GM18508 (cell line): Measurements from ENCODE around the gene DOCK1.

ENCODE experiments used
- ATAC-seq: cut with Tn5 transposase; IDR thresholded peaks from one replicate; pipeline ENCODE4 v1.9.1; 2021; ENCODE audit warnings: moderate number of reproducible peaks; ENCODE audit not compliant: insufficient read depth, unreplicated experiment

The DOCK1 gene

GRCh38 chr10:127402596-127403409 is 497.6 kb downstream of the DOCK1 start:
- ATAC-seq, result no peak

GRCh38 chr10:127405221-127405620 is 500.0 kb downstream of the DOCK1 start:
- ATAC-seq, result no peak

DNA sequence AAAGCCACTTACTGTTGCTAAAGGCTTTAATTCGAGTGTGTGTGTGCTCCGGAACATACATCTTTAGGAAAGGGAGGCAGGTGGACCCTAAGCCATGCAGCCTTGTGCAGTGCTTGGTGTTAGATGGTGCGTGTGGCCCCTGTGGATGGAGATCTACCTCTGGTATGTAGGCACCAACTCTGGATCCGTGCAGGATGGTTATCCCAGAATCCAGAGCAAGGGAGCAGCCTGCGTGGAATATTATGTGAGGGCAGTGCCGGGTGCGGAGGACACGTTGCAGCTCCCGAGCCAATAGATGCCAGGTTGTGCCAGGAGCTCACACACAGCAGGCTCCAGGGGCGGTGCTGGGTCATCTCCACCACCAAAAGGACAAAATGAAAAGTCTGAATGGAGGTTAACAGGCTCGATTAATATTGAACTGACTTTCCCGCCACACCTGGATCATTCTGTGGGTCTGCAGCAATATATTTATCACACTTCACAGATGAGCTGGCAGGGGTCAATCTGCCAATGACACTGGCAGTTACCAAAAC is 500.9 kb downstream of the DOCK1 start:
- ATAC-seq, result no peak

DNA sequence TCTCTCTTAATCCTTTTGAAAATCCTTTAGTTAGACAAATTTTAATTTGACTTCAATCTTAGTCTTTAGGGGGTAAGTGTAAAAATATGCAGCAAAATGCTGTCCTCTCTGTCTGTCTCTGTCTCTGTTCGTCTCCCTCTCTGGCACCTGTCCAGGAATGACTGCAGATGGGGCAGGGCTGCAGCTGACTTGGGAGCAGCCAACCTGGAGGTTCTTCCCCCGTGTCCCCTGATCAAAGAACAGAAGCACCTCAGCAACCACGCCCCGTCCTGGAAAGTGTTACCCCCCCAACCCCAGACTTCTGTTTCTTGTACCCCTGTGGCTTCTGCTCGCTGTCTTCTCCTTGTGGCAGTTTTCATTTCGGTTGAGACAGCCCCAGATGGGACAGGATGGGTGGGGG is 502.3 kb downstream of the DOCK1 start:
- ATAC-seq, result no peak

DNA sequence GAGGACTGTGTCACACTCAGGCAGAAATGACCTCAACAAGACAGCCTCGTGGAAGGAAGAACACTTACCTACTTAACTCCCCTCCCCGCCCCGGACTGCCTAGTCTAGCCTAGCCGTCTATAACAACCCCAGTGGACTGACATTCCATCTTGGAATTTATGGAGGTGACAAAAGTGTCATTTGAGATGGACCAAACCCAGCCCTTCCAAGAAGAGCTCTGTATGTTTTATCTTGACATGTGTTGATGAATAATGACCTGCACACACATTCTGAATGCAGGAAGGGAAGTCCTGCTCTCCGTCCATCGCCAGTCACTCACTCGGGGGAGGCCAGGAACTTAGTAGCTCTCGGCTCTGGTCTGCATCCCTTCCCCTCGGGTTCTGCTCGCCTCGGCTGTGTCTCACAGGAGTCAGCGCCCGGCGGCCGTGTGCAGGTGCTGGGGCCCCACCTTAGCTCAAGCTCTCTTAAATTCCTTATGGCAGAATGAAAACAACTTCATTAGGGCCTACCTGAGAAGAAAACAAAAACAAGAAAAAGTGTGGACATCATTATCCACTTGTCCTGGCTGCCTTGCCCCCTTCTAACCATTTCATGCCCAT is 503.0 kb downstream of the DOCK1 start:
- ATAC-seq, result no peak

- ATAC-seq, result no peak
Measured at GRCh38 chr10:127408733-127409132, 503.5 kb downstream of the DOCK1 start.

DNA sequence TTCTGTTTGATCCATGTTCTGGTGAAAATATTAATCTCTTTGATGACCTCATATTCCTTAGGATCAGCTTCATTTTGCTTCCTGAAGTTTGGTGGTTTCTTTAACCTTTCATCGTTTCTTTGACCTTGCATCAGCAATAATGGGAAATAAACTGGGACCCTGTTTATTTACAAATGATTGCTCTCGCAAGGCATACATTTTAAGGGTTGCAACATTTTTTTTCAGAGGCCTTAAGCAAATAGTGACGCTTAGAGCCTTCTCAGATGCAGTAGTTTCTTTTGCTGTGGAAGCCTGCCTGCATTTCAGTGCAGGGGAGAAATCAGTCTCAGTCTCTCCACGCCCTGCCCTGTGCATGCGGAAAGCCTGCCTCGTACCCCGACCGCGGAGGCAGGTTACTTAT is 504.8 kb downstream of the DOCK1 start:
- ATAC-seq, result no peak

DNA sequence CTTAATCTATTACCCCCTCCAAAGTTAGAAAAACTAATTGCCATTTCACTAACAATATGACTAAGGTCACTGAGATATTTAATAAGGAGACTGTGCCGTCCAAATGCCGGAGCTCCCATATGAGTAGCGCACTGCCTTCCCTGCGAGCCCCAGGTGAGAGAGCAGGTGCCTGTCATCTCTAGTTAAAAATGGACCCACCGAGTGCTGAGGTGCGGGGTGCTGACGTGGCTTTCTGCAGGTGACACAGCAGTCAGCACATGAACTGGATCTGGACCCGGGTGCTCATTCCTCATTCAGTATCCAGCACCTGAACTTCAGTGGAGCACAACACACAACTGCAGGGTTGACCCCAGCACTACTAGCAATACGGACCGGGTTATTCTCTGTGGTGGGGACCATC is 505.8 kb downstream of the DOCK1 start:
- no peak for ATAC-seq

GRCh38 chr10:127413326-127413725 is 508.1 kb downstream of the DOCK1 start:
- no peak for ATAC-seq

- ATAC-seq, result no peak
Measured at GRCh38 chr10:127414024-127414423, 508.8 kb downstream of the DOCK1 start.

GRCh38 chr10:127415116-127415515 is 509.9 kb downstream of the DOCK1 start:
- ATAC-seq, result no peak

GRCh38 chr10:127415901-127416581 is 510.8 kb downstream of the DOCK1 start:
- ATAC-seq, result no peak

GRCh38 chr10:127417031-127417430 is 511.8 kb downstream of the DOCK1 start:
- no peak for ATAC-seq

DNA sequence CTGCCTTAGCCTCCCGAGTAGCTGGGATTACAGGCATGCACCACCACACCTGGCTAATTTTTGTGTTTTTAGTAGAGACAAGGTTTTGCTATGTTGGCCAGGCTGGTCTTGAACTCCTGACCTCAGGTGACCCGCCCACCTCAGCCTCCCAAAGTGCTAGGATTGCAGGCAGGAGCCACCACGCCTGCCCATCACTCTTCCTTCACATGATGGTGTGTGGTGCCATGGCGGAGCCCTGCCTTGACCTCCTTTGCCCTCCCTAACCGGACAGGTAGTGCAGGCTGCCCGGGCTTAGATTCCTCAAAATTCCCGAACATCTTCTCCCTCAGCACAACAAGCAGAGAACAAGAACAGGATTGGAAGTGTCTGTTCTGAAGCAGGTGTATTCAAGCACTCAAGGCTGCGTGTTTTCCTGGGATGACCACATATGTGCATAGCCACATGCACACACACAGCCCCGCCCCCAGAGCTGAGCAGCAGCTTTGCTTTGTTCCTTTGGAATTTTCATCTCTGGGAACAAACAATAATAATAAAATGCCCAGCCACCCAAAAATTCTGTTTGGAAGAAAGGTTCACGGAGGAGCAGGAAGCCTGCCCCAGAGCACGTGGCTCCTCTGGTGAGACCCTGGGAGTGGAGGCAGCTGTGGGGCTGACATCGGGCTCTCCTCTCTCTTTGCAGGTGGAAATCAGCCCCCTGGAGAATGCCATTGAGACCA is 512.6 kb downstream of the DOCK1 start:
- ATAC-seq, result no peak

DNA sequence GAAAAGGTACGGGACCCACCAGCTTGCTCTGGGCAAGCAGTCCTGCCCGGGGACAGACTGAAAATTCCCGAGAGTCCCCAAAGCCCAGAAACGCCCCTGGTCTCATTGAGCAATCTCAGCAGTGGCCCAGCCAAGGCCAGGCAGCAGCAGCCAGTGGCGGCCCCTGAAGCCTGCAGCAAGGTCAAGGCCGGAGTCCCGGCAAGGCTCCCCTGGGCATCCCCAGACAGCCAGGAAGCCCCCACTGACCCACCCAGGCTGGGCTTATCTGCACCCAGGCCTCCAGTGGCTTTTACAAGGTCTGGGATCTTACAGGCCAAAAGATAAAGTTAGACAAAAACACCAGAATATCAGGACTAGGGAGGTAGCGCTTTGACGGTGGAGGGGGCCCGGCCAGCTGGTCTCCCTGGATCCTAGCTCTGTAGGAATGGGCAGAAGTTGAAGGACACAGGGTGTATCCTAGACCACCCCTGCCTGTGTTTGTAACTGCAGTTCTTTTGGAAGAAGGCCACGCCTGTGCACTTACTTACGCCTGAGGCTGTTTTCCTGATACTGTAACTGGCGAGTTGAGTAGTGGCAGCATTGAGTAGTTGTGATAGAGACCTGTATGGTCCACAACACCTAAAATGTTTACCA is 513.4 kb downstream of the DOCK1 start:
- ATAC-seq, result no peak

- no peak for ATAC-seq
Measured at GRCh38 chr10:127420138-127420684, 515.0 kb downstream of the DOCK1 start.

DNA sequence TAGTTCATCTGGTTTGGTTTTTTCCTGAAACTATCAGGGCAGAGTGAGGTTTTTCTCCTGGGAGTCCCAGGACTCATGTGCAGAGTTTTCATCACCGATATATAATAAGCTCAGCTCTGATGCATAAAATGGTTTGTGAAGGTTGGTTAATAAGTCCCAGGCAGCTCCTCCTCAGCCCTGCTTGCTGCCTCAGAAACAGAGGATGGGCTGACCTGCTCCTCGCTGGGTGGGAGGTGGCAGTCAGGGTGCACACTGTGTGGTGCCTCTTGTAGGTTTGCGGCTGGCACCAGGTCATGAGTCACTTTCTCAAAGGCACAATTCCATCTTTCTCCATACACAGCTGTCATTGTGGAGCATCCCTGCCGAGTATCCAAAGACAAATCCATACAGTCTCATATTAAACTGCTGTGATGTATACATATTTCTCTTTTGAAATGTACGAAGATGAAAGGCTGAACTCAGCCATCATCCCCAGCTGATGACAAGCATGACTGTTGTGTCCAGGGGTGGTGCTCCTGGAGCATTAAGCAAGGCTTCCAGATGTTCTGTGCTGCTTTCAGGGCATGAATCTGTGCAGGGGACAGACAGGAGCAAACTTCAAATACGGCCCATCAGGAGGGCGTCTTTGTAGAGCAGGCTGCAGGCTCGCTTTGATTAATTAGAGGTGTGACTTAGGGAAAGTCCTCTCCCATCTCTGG is 518.1 kb downstream of the DOCK1 start:
- no peak for ATAC-seq

DNA sequence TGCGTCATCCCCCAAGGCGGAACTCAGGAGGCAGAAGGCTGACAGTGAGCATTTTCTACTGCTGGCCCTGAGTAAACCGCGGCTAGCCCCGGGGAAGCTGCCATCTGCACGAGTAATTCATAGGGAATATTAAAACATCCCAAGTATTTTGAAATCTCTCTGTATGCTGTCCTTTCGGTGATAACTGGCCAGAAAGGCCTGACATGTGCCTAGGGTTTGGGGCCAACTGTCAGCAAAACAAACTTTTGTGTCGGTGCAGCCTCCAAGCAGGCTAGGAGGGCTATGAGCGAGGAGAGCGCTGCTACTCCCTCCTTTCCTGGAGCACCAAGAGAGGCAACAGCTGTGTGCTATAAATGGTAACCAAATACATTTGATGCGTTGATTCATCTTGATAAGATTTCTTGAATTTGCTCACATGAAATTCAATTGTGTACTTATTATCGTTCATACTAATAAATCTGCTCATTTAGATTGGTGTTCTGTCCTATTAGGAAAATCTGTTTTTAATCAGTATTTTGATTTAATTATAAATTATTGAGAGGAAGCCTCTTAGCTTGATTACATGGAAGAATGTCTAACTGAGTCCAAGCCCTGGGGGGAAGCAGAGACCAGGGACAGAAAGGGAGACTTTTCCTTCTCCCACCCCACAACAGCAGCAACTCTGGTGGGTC is 519.5 kb downstream of the DOCK1 start:
- ATAC-seq, result no peak

DNA sequence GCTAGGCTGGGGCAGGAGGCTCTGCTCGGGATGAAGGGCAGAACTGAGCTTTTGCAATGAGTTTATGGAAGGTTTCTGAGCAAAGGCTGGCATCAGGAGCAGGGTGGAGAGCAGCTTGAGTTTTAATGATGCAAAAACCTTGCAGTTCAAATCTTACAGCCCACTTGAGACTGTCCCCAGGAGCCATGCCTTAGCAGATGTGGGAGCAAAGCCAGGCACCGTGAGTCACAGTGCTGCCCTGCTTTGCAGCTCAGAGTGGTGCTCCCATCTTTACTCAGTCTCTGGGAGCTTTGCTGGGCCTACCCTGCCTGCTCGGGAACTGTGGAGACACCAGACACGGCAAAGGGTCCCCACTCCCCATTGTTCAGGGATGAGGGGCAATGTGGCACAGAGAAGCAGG is 521.5 kb downstream of the DOCK1 start:
- ATAC-seq, result no peak
